GM12874 (cell line): ENCODE results near the gene CFD.

Experiments
- CTCF ChIP-seq: IDR thresholded peaks from 2 replicates; pipeline ENCODE4 v1.5.1; 2011; ENCODE audit warnings: low read depth, mild to moderate bottlenecking, control low read depth, low read length, moderate library complexity; ENCODE audit not compliant: insufficient read depth

Gene CFD

GRCh38 chr19:868458-869244 lies 9.2 kb downstream of the CFD start:
- TF ChIP-seq CTCF: no peak

- TF ChIP-seq CTCF: no peak
Observed at GRCh38 chr19:869245-870177, 10.0 kb downstream of the CFD start.

GRCh38 chr19:870314-870713 lies 10.8 kb downstream of the CFD start:
- TF ChIP-seq CTCF: no peak

- no peak for TF ChIP-seq CTCF
Observed at GRCh38 chr19:870963-871401, 11.5 kb downstream of the CFD start.

- no peak for TF ChIP-seq CTCF
Observed at GRCh38 chr19:871446-872265, 12.2 kb downstream of the CFD start.

GRCh38 chr19:872266-872951 lies 12.9 kb downstream of the CFD start:
- TF ChIP-seq CTCF: no peak
